HCT116 (cell line): ENCODE results near the gene GJA3. TPM values are rescaled to one million over a fixed set of nuclear protein-coding genes. Genes with fewer than 3 reads are reported as not detected.

Source experiments
- ATAC-seq: fragments of 200-7000 bp; cut with Tn5 transposase; 2 replicates; pipeline ENCODE4 v1.9.1; 2020; ENCODE audit warnings: mild to moderate bottlenecking, moderate library complexity
- BruUV-seq: library from RNA; stranded (reverse); fragments of 400-500 nt; replicated peaks from 2 replicates; lab custom pipeline; 2021; lab: Mats Ljungman, UMichigan
- CTCF ChIA-PET: fragments of 300-600 bp; sonication (Branson Sonifier 250); formaldehyde crosslinking; loops from one replicate; lab custom pipeline; 2021; ENCODE audit warnings: antibody characterized with exemption; lab: Charles Lee
- POLR2A ChIA-PET: fragments of 300-600, 350-600 bp; sonication (Branson Sonifier 250); formaldehyde crosslinking; loops from one replicate; lab custom pipeline; 2021; ENCODE audit warnings: antibody characterized with exemption; lab: Charles Lee
- RAD21 ChIA-PET, 2 experiments: fragments of 300-600 bp; sonication (Branson Sonifier 250); formaldehyde crosslinking; loops; one replicate each; lab custom pipeline; 2023; ENCODE audit warnings: low total read pairs in 2 of 2; ENCODE audit not compliant: uncharacterized antibody in 2 of 2, unreplicated experiment in 2 of 2, low non-redundant PET in 1 of 2; lab: Charles Lee
- DNase-seq: peaks from one replicate; pipeline ENCODE4 v3.0.0-alpha.2; 2010; ENCODE audit warnings: low read depth, low spot score
- H2AFZ ChIP-seq: fragments of 200-600 bp; shearing (Covaris generic), sonication (generic); 2 replicates; pipeline ENCODE4 v1.6.1; 2017; ENCODE audit warnings: low read depth, mixed run types, mixed read lengths, antibody characterized with exemption, low read length; ENCODE audit not compliant: poor library complexity, severe bottlenecking
- H3K27ac ChIP-seq: 2 replicates; pipeline ENCODE4 v1.5.1; 2012; ENCODE audit warnings: low read depth, low read length
- H3K27me3 ChIP-seq: fragments of 200-600 bp; sonication (generic); 2 replicates; pipeline ENCODE4 v1.6.1; 2016; ENCODE audit warnings: mixed run types, low read length, mixed read lengths; ENCODE audit not compliant: insufficient read depth
- H3K36me3 ChIP-seq, 2 experiments: fragments of 200-500 bp in 1 of 2; fragments of 200-600 bp in 1 of 2; sonication (Bioruptor generic) in 1 of 2; sonication (generic) in 1 of 2; 2 replicates each; pipeline versions ENCODE4 v1.5.1 to v1.6.1; 2014 to 2016; ENCODE audit warnings: low read length in 2 of 2, inconsistent platforms in 1 of 2, mixed read lengths in 1 of 2, mixed run types in 1 of 2; ENCODE audit not compliant: insufficient read depth in 2 of 2, control insufficient read depth in 1 of 2
- H3K4me1 ChIP-seq, 2 experiments: fragments of 200-600 bp in 1 of 2; sonication (generic) in 1 of 2; 2 replicates each; pipeline versions ENCODE4 v1.5.1 to v1.6.1; 2012 to 2017; ENCODE audit warnings: low read length in 2 of 2, inconsistent platforms in 1 of 2, mild to moderate bottlenecking in 1 of 2, mixed read lengths in 1 of 2, mixed run types in 1 of 2, moderate library complexity in 1 of 2; ENCODE audit not compliant: insufficient read depth in 2 of 2, control insufficient read depth in 1 of 2
- H3K4me2 ChIP-seq: fragments of 200-600 bp; sonication (generic); 2 replicates; pipeline ENCODE4 v1.6.1; 2017; ENCODE audit warnings: mixed run types, low read length, mixed read lengths
- H3K4me3 ChIP-seq, 2 experiments: fragments of 200-600 bp in 1 of 2; sonication (generic) in 1 of 2; replicated peaks in 1 of 2; 2 replicates each; pipeline ENCODE4 v1.5.1; 2011 to 2016; ENCODE audit warnings: low read length in 2 of 2, control low read depth in 1 of 2, low read depth in 1 of 2, mild to moderate bottlenecking in 1 of 2, mixed read lengths in 1 of 2, mixed run types in 1 of 2
- H3K79me2 ChIP-seq: fragments of 200-600 bp; sonication (generic); 2 replicates; pipeline ENCODE4 v1.6.1; 2017; ENCODE audit warnings: mild to moderate bottlenecking, mixed run types, low read length, moderate library complexity, mixed read lengths; ENCODE audit not compliant: insufficient read depth
- H3K9ac ChIP-seq: fragments of 200-600 bp; sonication (generic); 2 replicates; pipeline ENCODE4 v1.6.1; 2016; ENCODE audit warnings: low read length, mixed read lengths
- H3K9me2 ChIP-seq: fragments of 200-600 bp; sonication (generic), shearing (Covaris generic); 2 replicates; pipeline ENCODE4 v1.6.1; 2017; ENCODE audit warnings: mixed run types, mild to moderate bottlenecking, moderate library complexity; ENCODE audit not compliant: insufficient read depth
- H3K9me3 ChIP-seq, 2 experiments: fragments of 200-500 bp in 1 of 2; fragments of 200-600 bp in 1 of 2; sonication (Bioruptor generic) in 1 of 2; sonication (generic) in 1 of 2; 2 replicates each; pipeline ENCODE4 v1.6.1; 2014 to 2017; ENCODE audit warnings: low read length in 2 of 2, mixed read lengths in 2 of 2, inconsistent platforms in 1 of 2, low read depth in 1 of 2, mild to moderate bottlenecking in 1 of 2, mixed run types in 1 of 2, moderate library complexity in 1 of 2; ENCODE audit not compliant: control insufficient read depth in 1 of 2, insufficient read depth in 1 of 2
- H4K20me1 ChIP-seq: fragments of 200-600 bp; sonication (generic), shearing (Covaris generic); 2 replicates; pipeline ENCODE4 v1.6.1; 2017; ENCODE audit warnings: mixed run types, mild to moderate bottlenecking, moderate library complexity; ENCODE audit not compliant: insufficient read depth
- CBX3 ChIP-seq: IDR thresholded peaks from 2 replicates; pipeline ENCODE4 v1.6.1; 2012; ENCODE audit warnings: low read depth
- CEBPB ChIP-seq: IDR thresholded peaks from 2 replicates; pipeline ENCODE4 v1.6.1; 2012; ENCODE audit warnings: low read depth
- EGR1 ChIP-seq: IDR thresholded peaks from 2 replicates; pipeline ENCODE4 v1.6.1; 2012; ENCODE audit warnings: low read depth
- ELF1 ChIP-seq: IDR thresholded peaks from 2 replicates; pipeline ENCODE4 v1.6.1; 2012; ENCODE audit warnings: low read depth, borderline replicate concordance
- EZH2 ChIP-seq: fragments of 200-600 bp; sonication (generic); IDR thresholded peaks from 2 replicates; pipeline ENCODE4 v1.6.1; 2017; ENCODE audit warnings: antibody characterized with exemption, mixed run types
- EZH2phosphoT487 ChIP-seq: fragments of 200-600 bp; IDR thresholded peaks from 2 replicates; pipeline ENCODE4 v1.6.1; 2018; ENCODE audit warnings: antibody characterized with exemption, borderline replicate concordance
- FOSL1 ChIP-seq: IDR thresholded peaks from 2 replicates; pipeline ENCODE4 v1.6.1; 2012; ENCODE audit warnings: low read depth
- JUND ChIP-seq: IDR thresholded peaks from 2 replicates; pipeline ENCODE4 v1.6.1; 2012
- POLR2AphosphoS5 ChIP-seq: IDR thresholded peaks from 2 replicates; pipeline ENCODE4 v1.6.1; 2011; ENCODE audit warnings: mild to moderate bottlenecking, low read depth, low read length, moderate library complexity
- REST ChIP-seq: IDR thresholded peaks from 2 replicates; pipeline ENCODE4 v1.6.1; 2012; ENCODE audit warnings: low read depth
- SIN3A ChIP-seq: IDR thresholded peaks from 2 replicates; pipeline ENCODE4 v1.6.1; 2012; ENCODE audit warnings: low read depth
- SP1 ChIP-seq: IDR thresholded peaks from 2 replicates; pipeline ENCODE4 v1.6.1; 2012; ENCODE audit warnings: low read depth
- SRF ChIP-seq: IDR thresholded peaks from 2 replicates; pipeline ENCODE4 v1.6.1; 2012; ENCODE audit warnings: low read depth
- TCF7L2 ChIP-seq: IDR thresholded peaks from 2 replicates; pipeline ENCODE4 v1.7.0; 2011; ENCODE audit warnings: borderline replicate concordance, inconsistent platforms; ENCODE audit not compliant: insufficient read depth, insufficient read length; ENCODE audit errors: extremely low read depth
- YY1 ChIP-seq: IDR thresholded peaks from 2 replicates; pipeline ENCODE4 v1.6.1; 2011; ENCODE audit warnings: low read length, low read depth, moderate library complexity, mild to moderate bottlenecking; ENCODE audit not compliant: insufficient replicate concordance; ENCODE audit errors: extremely low read depth
- intact Hi-C: fragments of 100-400 bp; cut with micrococcal nuclease; formaldehyde crosslinking; loops from 2 replicates; pipeline ENCODE4 v1.10.0; 2022
- total RNA-seq: library from RNA; stranded (reverse); gene quantifications from one replicate; pipeline ENCODE4 v1.2.1, GENCODE V29; 2021; ENCODE audit not compliant: unreplicated experiment
- TF ChIP-seq, protein P1 (sequence below), 3 experiments: fragments of 200-600 bp in 1 of 3; sonication (generic) in 1 of 3; IDR thresholded peaks in 2 of 3; conservative IDR thresholded peaks in 1 of 3; 2 replicates each; pipeline ENCODE4 v1.5.1; 2012 to 2017; ENCODE audit warnings: low read depth in 2 of 3, low read length in 2 of 3, antibody characterized with exemption in 1 of 3, borderline replicate concordance in 1 of 3, control low read depth in 1 of 3, mild to moderate bottlenecking in 1 of 3, mixed read lengths in 1 of 3, mixed run types in 1 of 3, moderate library complexity in 1 of 3; ENCODE audit not compliant: insufficient read depth in 1 of 3
- TF ChIP-seq, protein P2 (sequence below): IDR thresholded peaks from 2 replicates; pipeline ENCODE4 v1.6.1; 2011; ENCODE audit warnings: mild to moderate bottlenecking, low read length, moderate library complexity; ENCODE audit not compliant: insufficient replicate concordance; ENCODE audit errors: extremely low read depth
- TF ChIP-seq, protein P3 (sequence below): IDR thresholded peaks from 2 replicates; pipeline ENCODE4 v1.6.1; 2012
- TF ChIP-seq, protein P4 (sequence below): IDR thresholded peaks from 2 replicates; pipeline ENCODE4 v1.6.1; 2012

GJA3 gene
- total RNA-seq, 1 experiment from 2014 or later = 8.0 TPM

- intact Hi-C loops = no loop called here
- no peak overlapping the region for H3K9ac ChIP-seq
- H3K79me2 ChIP-seq = no peaks in the 10 kb centered on the region; the same call in 1 of the 2 replicates
- ChIA-PET POLR2A (no interaction called here), CTCF (interaction anchor here (0.6 to 1.4 kb wide), 2 partner anchors 28 to 41 kb away, joined by 3 read pairs; no protein-coding TSS in a partner anchor), RAD21 (no interaction called here)
- no peak overlapping the region for H2AFZ ChIP-seq
- H3K36me3 ChIP-seq = no peaks in the 10 kb centered on the region
- no peaks in the 10 kb centered on the region for H3K9me3 ChIP-seq
- H3K4me3 ChIP-seq = no peak overlapping the region
- H3K9me2 ChIP-seq = no peaks in the 10 kb centered on the region
- H4K20me1 ChIP-seq = no peaks in the 10 kb centered on the region
- ATAC-seq (no peak), DNase-seq (no peak)
- TF ChIP-seq, protein P1, sequence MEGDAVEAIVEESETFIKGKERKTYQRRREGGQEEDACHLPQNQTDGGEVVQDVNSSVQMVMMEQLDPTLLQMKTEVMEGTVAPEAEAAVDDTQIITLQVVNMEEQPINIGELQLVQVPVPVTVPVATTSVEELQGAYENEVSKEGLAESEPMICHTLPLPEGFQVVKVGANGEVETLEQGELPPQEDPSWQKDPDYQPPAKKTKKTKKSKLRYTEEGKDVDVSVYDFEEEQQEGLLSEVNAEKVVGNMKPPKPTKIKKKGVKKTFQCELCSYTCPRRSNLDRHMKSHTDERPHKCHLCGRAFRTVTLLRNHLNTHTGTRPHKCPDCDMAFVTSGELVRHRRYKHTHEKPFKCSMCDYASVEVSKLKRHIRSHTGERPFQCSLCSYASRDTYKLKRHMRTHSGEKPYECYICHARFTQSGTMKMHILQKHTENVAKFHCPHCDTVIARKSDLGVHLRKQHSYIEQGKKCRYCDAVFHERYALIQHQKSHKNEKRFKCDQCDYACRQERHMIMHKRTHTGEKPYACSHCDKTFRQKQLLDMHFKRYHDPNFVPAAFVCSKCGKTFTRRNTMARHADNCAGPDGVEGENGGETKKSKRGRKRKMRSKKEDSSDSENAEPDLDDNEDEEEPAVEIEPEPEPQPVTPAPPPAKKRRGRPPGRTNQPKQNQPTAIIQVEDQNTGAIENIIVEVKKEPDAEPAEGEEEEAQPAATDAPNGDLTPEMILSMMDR (IDR thresholded peaks at IDR 0.05 in 2 of 3, conservative IDR thresholded peaks at IDR 0.05 in 1 of 3; ENCODE audit: borderline replicate concordance in 1 of 3, insufficient read depth in 1 of 3, low read depth in 2 of 3, low read length in 2 of 3) = no peak
- TF ChIP-seq REST (no peak), SRF (no peak), SIN3A (no peak), SP1 (no peak), EGR1 (no peak), FOSL1 (no peak), YY1 (no peak), EZH2 (no peak), CEBPB (no peak), CBX3 (no peak), JUND (no peak), TCF7L2 (no peak), POLR2AphosphoS5 (no peak), EZH2phosphoT487 (no peak), ELF1 (no peak)
- TF ChIP-seq, protein P2, sequence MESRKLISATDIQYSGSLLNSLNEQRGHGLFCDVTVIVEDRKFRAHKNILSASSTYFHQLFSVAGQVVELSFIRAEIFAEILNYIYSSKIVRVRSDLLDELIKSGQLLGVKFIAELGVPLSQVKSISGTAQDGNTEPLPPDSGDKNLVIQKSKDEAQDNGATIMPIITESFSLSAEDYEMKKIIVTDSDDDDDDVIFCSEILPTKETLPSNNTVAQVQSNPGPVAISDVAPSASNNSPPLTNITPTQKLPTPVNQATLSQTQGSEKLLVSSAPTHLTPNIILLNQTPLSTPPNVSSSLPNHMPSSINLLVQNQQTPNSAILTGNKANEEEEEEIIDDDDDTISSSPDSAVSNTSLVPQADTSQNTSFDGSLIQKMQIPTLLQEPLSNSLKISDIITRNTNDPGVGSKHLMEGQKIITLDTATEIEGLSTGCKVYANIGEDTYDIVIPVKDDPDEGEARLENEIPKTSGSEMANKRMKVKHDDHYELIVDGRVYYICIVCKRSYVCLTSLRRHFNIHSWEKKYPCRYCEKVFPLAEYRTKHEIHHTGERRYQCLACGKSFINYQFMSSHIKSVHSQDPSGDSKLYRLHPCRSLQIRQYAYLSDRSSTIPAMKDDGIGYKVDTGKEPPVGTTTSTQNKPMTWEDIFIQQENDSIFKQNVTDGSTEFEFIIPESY = no peak
- TF ChIP-seq, protein P3, sequence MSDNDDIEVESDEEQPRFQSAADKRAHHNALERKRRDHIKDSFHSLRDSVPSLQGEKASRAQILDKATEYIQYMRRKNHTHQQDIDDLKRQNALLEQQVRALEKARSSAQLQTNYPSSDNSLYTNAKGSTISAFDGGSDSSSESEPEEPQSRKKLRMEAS = no peak
- TF ChIP-seq, protein P4, sequence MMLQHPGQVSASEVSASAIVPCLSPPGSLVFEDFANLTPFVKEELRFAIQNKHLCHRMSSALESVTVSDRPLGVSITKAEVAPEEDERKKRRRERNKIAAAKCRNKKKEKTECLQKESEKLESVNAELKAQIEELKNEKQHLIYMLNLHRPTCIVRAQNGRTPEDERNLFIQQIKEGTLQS = no peak
- no TSS peak for BruUV-seq
- H3K4me1 ChIP-seq = peaks cover 2 to 10% of the 10 kb centered on the region in 2 experiments; a peak in 3 of 4 replicates
- no peaks in the 10 kb centered on the region for H3K27me3 ChIP-seq
- no peak overlapping the region for H3K4me2 ChIP-seq
- no peak overlapping the region for H3K27ac ChIP-seq
Measured at GRCh38 chr13:20156702-20157101, 4.2 kb downstream of the GJA3 start.
